SK-N-SH (cell line): Measurements from ENCODE around the gene IL22. TPM values are rescaled to one million over a fixed set of nuclear protein-coding genes. Genes with fewer than 3 reads are reported as not detected.

Experiments used
- CTCF ChIA-PET: fragments of 300-600, 350-600 bp; formaldehyde crosslinking; extraction: SDS; loops from one replicate; lab custom pipeline; 2021; lab: Yijun Ruan, JAX
- POLR2A ChIA-PET: fragments of 350-600 bp; sonication (Branson Sonifier 250); formaldehyde crosslinking; extraction: SDS; loops from one replicate; lab custom pipeline; 2020; ENCODE audit warnings: antibody characterized with exemption, inconsistent platforms; lab: Yijun Ruan, JAX
- DNase-seq: peaks from one replicate; pipeline ENCODE4 v3.0.0; 2012
- H2AFZ ChIP-seq: fragments of 200-600 bp; sonication (generic); 2 replicates; pipeline ENCODE4 v1.8.1; 2016; ENCODE audit warnings: antibody characterized with exemption, mild to moderate bottlenecking, low read depth
- H3F3A ChIP-seq: fragments of 200-600 bp; sonication (generic); replicated peaks from 2 replicates; pipeline ENCODE3; 2016; ENCODE audit warnings: antibody characterized with exemption, mild to moderate bottlenecking; ENCODE audit not compliant: insufficient read depth
- H3K27ac ChIP-seq, 2 experiments: fragments of 200-500 bp in 1 of 2; fragments of 200-600 bp in 1 of 2; sonication (Bioruptor generic) in 1 of 2; sonication (generic), shearing (Covaris generic) in 1 of 2; 2 replicates each; pipeline versions ENCODE4 v1.5.1 to v1.6.1; 2014 to 2016; ENCODE audit warnings: low read depth in 2 of 2, inconsistent platforms in 1 of 2, low read length in 1 of 2, mild to moderate bottlenecking in 1 of 2, mixed read lengths in 1 of 2
- H3K27me3 ChIP-seq: fragments of 200-600 bp; sonication (generic), shearing (Covaris generic); 2 replicates; pipeline ENCODE4 v1.6.1; 2016; ENCODE audit warnings: mixed run types; ENCODE audit not compliant: insufficient read depth
- H3K36me3 ChIP-seq, 2 experiments: fragments of 200-500 bp in 1 of 2; fragments of 200-600 bp in 1 of 2; sonication (Bioruptor generic) in 1 of 2; sonication (generic) in 1 of 2; replicated peaks in 1 of 2; 2 replicates each; pipeline versions ENCODE3 to v1.5.1; 2014 to 2016; ENCODE audit warnings: low read length in 1 of 2, mild to moderate bottlenecking in 1 of 2; ENCODE audit not compliant: insufficient read depth in 2 of 2, control insufficient read depth in 1 of 2
- H3K4me1 ChIP-seq, 2 experiments: fragments of 200-500 bp in 1 of 2; fragments of 200-600 bp in 1 of 2; sonication (Bioruptor generic) in 1 of 2; sonication (generic), shearing (Covaris generic) in 1 of 2; 2 replicates each; pipeline versions ENCODE4 v1.5.1 to v1.6.1; 2014 to 2016; ENCODE audit warnings: low read depth in 1 of 2, low read length in 1 of 2, mixed run types in 1 of 2; ENCODE audit not compliant: insufficient read depth in 2 of 2, control insufficient read depth in 1 of 2
- H3K4me2 ChIP-seq: fragments of 200-600 bp; sonication (generic), shearing (Covaris generic); 2 replicates; pipeline ENCODE4 v1.6.1; 2017; ENCODE audit warnings: mixed run types
- H3K4me3 ChIP-seq, 2 experiments: fragments of 200-500 bp in 1 of 2; fragments of 200-600 bp in 1 of 2; sonication (Bioruptor generic) in 1 of 2; sonication (generic), shearing (Covaris generic) in 1 of 2; 2 replicates each; pipeline versions ENCODE4 v1.5.1 to v1.8.1; 2014 to 2016; ENCODE audit warnings: low read depth in 2 of 2, inconsistent platforms in 1 of 2, low read length in 1 of 2, mild to moderate bottlenecking in 1 of 2, mixed read lengths in 1 of 2, moderate library complexity in 1 of 2
- H3K79me2 ChIP-seq: fragments of 200-600 bp; sonication (generic); 2 replicates; pipeline ENCODE4 v1.8.1; 2017; ENCODE audit warnings: mild to moderate bottlenecking; ENCODE audit not compliant: insufficient read depth
- H3K9ac ChIP-seq: fragments of 200-600 bp; sonication (generic); 2 replicates; pipeline ENCODE4 v1.6.1; 2017; ENCODE audit warnings: mixed run types
- H3K9me2 ChIP-seq: fragments of 200-600 bp; sonication (generic); 2 replicates; pipeline ENCODE4 v1.6.1; 2017; ENCODE audit warnings: mixed run types
- H3K9me3 ChIP-seq: fragments of 200-600 bp; sonication (generic); 2 replicates; pipeline ENCODE4 v1.6.1; 2017; ENCODE audit warnings: mixed run types, mild to moderate bottlenecking, moderate library complexity
- H4K20me1 ChIP-seq: fragments of 200-600 bp; sonication (generic); 2 replicates; pipeline ENCODE4 v1.6.1; 2017; ENCODE audit warnings: mild to moderate bottlenecking, mixed run types; ENCODE audit not compliant: insufficient read depth
- CHD2 ChIP-seq: fragments of 150-350 bp; IDR thresholded peaks from 2 replicates; pipeline ENCODE4 v1.6.1; 2018; ENCODE audit warnings: low read length; ENCODE audit not compliant: partially characterized antibody
- CTCF ChIP-seq: fragments of 200-600 bp; sonication (generic); IDR thresholded peaks from 2 replicates; pipeline ENCODE4 v1.6.1; 2017; ENCODE audit warnings: antibody characterized with exemption, mild to moderate bottlenecking, moderate library complexity
- EP300 ChIP-seq, 2 experiments: IDR thresholded peaks; 2 replicates each; pipeline versions ENCODE4 v1.4.0 to v1.6.1; 2012; ENCODE audit warnings: borderline replicate concordance in 1 of 2, low read depth in 1 of 2, low read length in 1 of 2
- FOSL2 ChIP-seq: IDR thresholded peaks from 2 replicates; pipeline ENCODE4 v1.4.0; 2012; ENCODE audit warnings: low read depth, mild to moderate bottlenecking, moderate library complexity, borderline replicate concordance
- FOXJ3 ChIP-seq: sonication (generic); formaldehyde crosslinking; IDR thresholded peaks from 2 replicates; pipeline ENCODE4 v1.5.1; 2020; ENCODE audit warnings: mild to moderate bottlenecking, missing genetic modification reagents
- GABPA ChIP-seq: IDR thresholded peaks from 2 replicates; pipeline ENCODE4 v1.4.0; 2012; ENCODE audit warnings: low read depth, mild to moderate bottlenecking
- JUND ChIP-seq: IDR thresholded peaks from 2 replicates; pipeline ENCODE4 v1.4.0; 2012
- MAX ChIP-seq: IDR thresholded peaks from 2 replicates; pipeline ENCODE4 v1.4.0; 2012; ENCODE audit warnings: low read depth
- PBX3 ChIP-seq: IDR thresholded peaks from 2 replicates; pipeline ENCODE4; 2012
- RXRA ChIP-seq: IDR thresholded peaks from 2 replicates; pipeline ENCODE4 v1.4.0; 2012; ENCODE audit warnings: low read depth, mild to moderate bottlenecking, borderline replicate concordance
- TAF1 ChIP-seq: IDR thresholded peaks from 2 replicates; pipeline ENCODE4 v1.6.1; 2012; ENCODE audit warnings: low read depth, mild to moderate bottlenecking, low read length, moderate library complexity, borderline replicate concordance
- TCF12 ChIP-seq: IDR thresholded peaks from 2 replicates; pipeline ENCODE4 v1.4.0; 2012
- TEAD4 ChIP-seq: IDR thresholded peaks from 2 replicates; pipeline ENCODE4 v1.4.0; 2012; ENCODE audit warnings: mild to moderate bottlenecking, borderline replicate concordance; ENCODE audit not compliant: insufficient read depth
- USF1 ChIP-seq: IDR thresholded peaks from 2 replicates; pipeline ENCODE4 v1.4.0; 2012; ENCODE audit warnings: low read depth, borderline replicate concordance
- USF2 ChIP-seq: fragments of 150-350 bp; IDR thresholded peaks from 2 replicates; pipeline ENCODE4 v1.6.1; 2017; ENCODE audit warnings: antibody characterized with exemption, low read length, low read depth, borderline replicate concordance
- YY1 ChIP-seq: IDR thresholded peaks from 2 replicates; pipeline ENCODE4 v1.4.0; 2012; ENCODE audit warnings: low read depth, mild to moderate bottlenecking
- WGBS: methylation state at CpG from one replicate; pipeline ENCODE4 v1.1.6; 2017; ENCODE audit warnings: low lambda C conversion rate; 5-methylcytosine and 5-hydroxymethylcytosine counted together
- polyA plus RNA-seq, 3 experiments: library from polyadenylated mRNA; depleted of rRNA; stranded (reverse); fragments of >200 nt; gene quantifications; 2 replicates each; pipeline ENCODE4 v1.2.3, GENCODE V29; 2012

IL22 gene
- polyA plus RNA-seq, 1 of the 3 experiments (the other 2 are of a cell fraction), result not detected

DNA sequence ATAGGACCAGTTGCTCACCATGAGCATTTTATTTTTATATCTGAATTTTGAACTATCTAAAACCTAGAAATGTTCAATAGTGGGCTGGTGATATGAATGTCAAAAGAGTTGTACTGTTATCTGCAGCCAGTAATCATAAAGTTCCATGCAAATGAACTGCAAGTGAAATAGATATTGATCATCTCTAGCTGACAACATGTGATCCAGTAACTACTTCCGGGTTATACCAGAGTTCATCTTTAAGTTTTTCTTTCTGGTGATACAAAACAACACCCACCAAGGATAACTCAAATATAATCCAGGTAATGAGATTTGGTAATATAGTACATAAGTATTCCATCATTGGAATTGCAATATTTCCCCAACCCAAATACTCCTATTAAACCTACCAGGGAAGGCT lies 31.9 kb downstream of the IL22 start:
- no peak overlapping the region for H3K9ac ChIP-seq
- WGBS, result 92% methylated on average over 1 of the region's 1 CpG
- DNase-seq, result no peak
- H3K9me2 ChIP-seq, result no peaks in the 10 kb centered on the region
- TF ChIP-seq TCF12 (no peak), CHD2 (no peak), USF1 (no peak), PBX3 (no peak), CTCF (no peak), TAF1 (no peak), JUND (no peak), YY1 (no peak), EP300 (IDR thresholded peaks at IDR 0.05; ENCODE audit: borderline replicate concordance in 1 of 2, low read depth in 1 of 2, low read length in 1 of 2) (no peak), FOXJ3 (CRISPR knock-in tag) (no peak), MAX (no peak), USF2 (no peak), TEAD4 (no peak), FOSL2 (no peak), RXRA (no peak), GABPA (no peak)
- CTCF ChIA-PET, result interaction anchor here (1.3 to 3.7 kb wide), 4 partner anchors 91 to 181 kb away, joined by 3 to 82 read pairs (median 38); no protein-coding TSS in a partner anchor
- H3K9me3 ChIP-seq, result no peaks in the 10 kb centered on the region
- no peaks in the 10 kb centered on the region for H3K36me3 ChIP-seq
- no peaks in the 10 kb centered on the region for H3K79me2 ChIP-seq
- no peak overlapping the region for H3K4me3 ChIP-seq
- 0 out of 2 replicates have a peak, but pooled peaks cover 4% of the 10 kb centered on the region for H3K27me3 ChIP-seq
- H3K4me1 ChIP-seq, result peaks cover 6 to 10% of the 10 kb centered on the region in 2 experiments; a peak in 3 of 4 replicates
- no peak overlapping the region for H3K27ac ChIP-seq
- POLR2A ChIA-PET, result no interaction called here
- no peaks in the 10 kb centered on the region for H4K20me1 ChIP-seq
- H2AFZ ChIP-seq, result no peak overlapping the region
- no peak overlapping the region for H3K4me2 ChIP-seq
- no peaks in the 10 kb centered on the region for H3F3A ChIP-seq
